ENCODE results near the gene KBTBD2.
"Not testable (repeated sequence)": the region's sequence is repeated elsewhere in the genome, so short reads cannot be mapped to it uniquely, and the experiment has no call there.

The KBTBD2 gene

GRCh38 chr7:32892521-32893206, 1.1 kb upstream of the KBTBD2 start:
- DNase-seq: peak; percentile 80

- DNase-seq: peak; percentile 99
Measured at GRCh38 chr7:32891800-32892520, 400 bp upstream of the KBTBD2 start.

GRCh38 chr7:32890793-32891042, 842 bp downstream of the KBTBD2 start:
- no peak for DNase-seq

DNA sequence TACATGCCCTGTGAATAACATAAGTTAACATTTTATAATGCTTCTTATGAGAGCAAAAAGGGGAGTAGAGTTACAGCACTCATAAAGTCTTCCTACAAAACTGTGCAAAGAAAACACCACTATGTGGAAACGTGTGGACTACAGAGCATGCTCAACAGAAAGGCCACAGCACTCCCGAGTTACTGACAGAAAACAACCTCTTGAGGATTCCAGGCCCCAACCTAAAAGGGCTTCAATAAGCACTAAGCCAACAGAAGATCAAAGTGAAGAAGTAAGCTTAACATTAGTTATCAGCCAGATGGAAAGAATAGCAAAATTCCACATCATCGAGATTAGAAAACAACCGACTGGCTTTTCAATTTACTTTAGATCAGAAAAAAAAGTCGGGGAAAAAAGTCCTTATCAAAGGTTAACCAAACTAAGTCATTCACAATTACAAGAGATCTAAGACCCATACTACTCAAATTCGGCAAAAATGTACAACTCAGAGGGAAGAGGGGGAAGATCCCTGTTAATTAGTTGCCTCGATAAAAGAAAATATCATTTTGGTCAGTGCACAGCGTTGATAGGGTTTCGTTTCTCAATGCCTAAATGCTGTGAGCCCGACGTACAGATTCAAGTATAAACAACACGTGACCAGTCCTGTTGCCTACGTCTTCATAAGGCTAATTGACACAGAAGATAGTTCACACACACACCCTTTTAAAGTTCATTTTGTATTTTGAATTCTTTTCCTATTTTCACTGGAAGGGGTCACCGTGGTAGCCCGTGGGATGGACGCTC, 1.4 kb downstream of the KBTBD2 start:
- peak; percentile 59 for DNase-seq

- no peak for DNase-seq
Measured at GRCh38 chr7:32888505-32888904, 3.1 kb downstream of the KBTBD2 start.

GRCh38 chr7:32887395-32887794, 4.2 kb downstream of the KBTBD2 start:
- DNase-seq: no peak

- peak; percentile 5 for DNase-seq
Measured at GRCh38 chr7:32881074-32881982, 10.2 kb downstream of the KBTBD2 start.

DNA sequence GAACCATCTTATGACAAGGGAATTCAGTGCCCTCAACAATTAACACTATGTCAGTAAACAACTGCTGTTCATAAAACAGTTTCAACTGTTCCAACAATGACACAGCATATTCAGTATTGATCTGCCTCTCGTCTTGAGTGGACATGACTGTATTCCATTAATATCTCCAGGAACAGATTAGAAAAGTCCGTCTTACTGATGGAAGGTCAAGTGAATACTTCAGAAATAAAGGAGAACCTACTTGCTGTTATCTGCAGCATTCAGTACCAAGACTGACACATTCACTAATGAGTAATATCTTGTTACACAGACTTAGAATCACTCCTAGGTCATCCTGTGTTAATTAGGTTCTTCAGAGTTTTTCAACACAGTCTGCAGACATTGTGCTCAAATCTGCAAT, 12.1 kb downstream of the KBTBD2 start:
- DNase-seq: peak; percentile 16

GRCh38 chr7:32878023-32878422, 13.5 kb downstream of the KBTBD2 start:
- not testable (repeated sequence) for DNase-seq

DNA sequence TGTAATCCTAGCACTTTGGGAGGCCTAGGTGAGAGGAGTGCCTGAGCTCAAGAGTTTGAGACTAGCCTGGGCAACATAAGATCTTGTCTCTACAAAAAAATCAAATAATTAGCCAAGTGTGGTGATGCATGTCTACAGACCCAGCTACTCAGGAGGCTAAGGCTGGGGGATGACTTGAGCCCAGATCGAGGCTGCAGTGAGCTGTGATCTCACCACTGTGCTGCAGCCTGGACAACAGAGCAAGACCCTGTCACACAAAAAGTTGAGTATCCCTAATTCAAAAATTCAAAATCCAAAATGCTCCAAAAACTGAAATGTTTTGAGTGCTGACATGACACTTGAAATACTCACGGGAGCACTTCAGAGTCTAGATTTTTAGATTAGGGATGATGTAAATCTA, 19.1 kb downstream of the KBTBD2 start:
- no peak for DNase-seq

GRCh38 chr7:32871624-32872371, 19.8 kb downstream of the KBTBD2 start:
- no peak for DNase-seq

DNA sequence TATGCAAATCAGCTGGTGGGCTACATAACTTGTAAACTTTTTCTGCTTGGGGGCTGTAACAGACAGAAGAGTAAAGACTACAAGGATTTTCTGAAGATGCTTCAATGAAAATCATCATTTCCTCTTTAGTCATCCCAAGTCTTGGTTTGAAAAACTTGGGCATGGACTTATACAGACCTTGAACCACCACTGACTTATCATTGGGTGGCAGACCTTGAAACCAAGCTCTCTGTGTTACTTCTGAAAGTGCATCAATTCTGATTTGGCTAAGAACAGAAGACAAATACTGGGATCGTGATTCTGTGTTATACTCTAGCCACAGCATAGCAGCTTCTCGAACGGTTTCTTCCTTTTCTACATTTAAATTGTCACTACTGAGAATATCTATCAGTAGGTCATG, 21.3 kb downstream of the KBTBD2 start:
- no peak for DNase-seq

DNA sequence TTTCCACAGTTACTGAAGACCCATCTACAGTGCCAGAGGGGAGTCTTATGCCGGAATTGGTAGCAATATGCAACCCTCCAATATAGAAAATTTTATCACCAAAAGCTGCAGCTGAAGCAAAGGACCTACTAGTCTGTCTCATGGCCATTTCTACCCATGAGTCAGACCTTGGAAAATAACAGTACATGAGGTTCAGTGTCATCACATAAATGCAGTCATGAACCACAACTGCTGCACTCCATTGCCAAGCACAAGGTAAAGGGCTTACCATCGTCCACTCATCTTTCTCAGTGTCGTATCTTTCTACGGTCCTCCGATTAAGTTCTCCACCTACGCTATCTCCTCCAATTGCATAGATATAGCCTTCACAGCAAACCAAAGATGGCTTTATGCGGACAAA, 21.8 kb downstream of the KBTBD2 start:
- no peak for DNase-seq

GRCh38 chr7:32868116-32868515, 23.4 kb downstream of the KBTBD2 start:
- DNase-seq: no peak

DNA sequence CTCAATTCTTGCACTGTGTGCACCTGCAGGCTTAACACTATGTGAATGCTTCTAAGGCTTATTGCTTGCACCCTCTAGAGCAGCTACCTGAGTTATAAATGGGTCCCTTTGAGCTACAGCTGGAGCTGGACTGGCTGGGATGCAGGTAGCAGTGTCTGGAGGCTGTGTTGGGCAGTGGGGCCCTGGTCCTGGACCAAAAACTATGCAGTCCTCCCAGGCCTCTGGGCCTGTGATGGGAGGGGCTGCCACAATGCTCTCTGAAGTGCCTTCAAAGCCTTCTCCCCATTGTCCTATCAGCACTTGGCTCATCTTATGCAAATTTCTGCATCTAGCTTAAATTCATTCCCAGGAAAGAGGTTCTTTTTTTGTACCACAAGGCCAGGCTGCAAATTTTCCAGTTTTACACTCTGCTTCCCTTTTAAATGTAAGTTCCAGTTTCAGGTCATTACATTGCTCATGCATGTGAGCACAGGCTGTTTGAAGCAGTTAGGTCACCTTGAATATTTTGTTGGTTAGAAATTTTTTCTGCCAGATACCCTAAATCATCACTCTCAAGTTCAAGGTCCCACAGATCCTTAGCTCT, 26.0 kb downstream of the KBTBD2 start:
- DNase-seq: no peak

DNA sequence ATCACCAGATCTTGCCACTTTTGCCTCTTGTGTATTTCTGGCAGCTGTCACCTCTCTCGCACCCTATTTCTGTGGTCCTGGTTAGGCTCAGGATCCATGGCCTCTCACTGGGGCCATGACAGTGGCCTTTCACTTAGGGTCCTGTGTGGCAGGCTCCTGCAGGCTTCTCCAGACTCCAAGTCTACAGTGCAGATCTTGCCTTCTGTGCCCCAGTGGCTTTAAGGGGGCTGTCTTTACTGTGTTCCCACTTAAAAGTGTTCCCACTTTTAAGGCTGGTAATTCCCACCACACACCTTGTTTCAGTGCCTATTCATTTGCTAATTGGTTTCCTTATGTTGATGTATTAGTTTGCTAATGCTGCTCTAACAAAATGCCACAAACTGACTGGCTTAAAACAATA, 27.7 kb downstream of the KBTBD2 start:
- DNase-seq: not testable (repeated sequence)

DNA sequence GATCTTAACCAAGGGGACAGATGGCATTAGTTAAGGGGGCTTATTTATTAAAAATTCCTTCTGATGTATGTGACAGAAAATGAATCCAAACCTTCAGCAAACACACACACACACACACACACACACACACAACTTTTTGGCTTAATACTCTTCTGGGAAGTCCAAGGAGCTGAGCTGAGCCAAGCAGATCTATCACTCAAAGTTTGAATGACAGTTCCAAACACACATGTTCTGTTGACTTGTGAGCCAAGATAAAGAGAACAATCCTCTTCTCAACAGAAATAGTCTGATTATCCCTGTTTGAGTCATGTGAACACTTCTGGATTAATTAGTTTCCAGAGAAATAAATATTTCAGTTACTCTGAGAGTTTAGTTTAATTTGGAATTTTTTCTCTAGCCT, 31.5 kb downstream of the KBTBD2 start:
- no peak for DNase-seq

GRCh38 chr7:32858648-32859047, 32.9 kb downstream of the KBTBD2 start:
- DNase-seq: no peak

- not testable (repeated sequence) for DNase-seq
Measured at GRCh38 chr7:32857063-32857462, 34.5 kb downstream of the KBTBD2 start.

GRCh38 chr7:32855837-32856775, 35.5 kb downstream of the KBTBD2 start:
- DNase-seq: not testable (repeated sequence)

DNA sequence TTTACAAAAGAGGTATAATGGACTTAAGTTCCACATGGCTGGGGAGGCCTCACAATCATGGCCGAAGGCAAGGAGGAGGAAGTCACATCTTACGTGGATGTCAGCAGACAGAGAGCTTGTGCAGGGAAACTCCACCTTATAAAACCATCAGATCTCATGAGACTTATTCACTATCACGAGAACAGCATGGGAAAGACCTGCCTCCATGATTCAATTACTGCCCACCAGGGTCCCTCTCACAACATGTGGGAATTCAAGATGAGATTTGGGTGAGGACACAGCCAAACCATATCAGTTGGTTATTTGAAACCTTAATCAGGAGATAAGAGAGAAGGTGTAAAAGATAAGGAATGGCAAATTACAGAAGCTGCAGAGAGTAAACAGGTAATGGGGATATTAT, 40.9 kb downstream of the KBTBD2 start:
- not testable (repeated sequence) for DNase-seq

Data from NCI-H226 (cell line).